Measurements from ENCODE around the gene MIDN.

Gene MIDN

DNA sequence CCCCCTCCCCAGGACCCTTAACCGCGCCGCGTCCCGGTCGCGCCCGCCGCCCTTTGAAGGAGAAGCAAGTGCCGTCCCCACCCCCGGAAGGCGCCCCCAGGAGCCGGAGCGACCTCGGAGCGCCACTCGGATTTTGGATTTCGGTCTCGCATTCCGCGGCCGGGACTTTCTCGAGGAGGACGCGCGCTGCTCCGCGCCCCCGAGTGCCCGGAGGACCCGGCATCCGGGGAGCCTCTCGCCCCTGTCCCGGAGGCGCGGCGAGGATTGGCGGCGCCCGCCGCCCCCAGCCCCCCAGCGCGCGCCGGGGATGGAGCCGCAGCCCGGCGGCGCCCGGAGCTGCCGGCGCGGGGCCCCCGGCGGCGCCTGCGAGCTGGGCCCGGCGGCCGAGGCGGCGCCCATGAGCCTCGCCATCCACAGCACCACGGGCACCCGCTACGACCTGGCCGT lies 1.6 kb downstream of the MIDN start:
- peaks cover 4% of the 10 kb centered on the region; the same call in 1 of the 2 replicates for H3K36me3 ChIP-seq (replicated peaks; ENCODE audit: insufficient read depth, low read length)
- peaks cover 14% of the 10 kb centered on the region for H3F3A ChIP-seq (ENCODE audit: insufficient read depth, low read length)
- peak overlapping the region; percentile 29; the same call in 1 of the 2 replicates for H3K9ac ChIP-seq (ENCODE audit: low read length)
- peak overlapping the region; percentile 66 for H3K4me3 ChIP-seq (ENCODE audit: low read length)
- H2AFZ ChIP-seq (ENCODE audit: low read length): no peak overlapping the region
- no peaks in the 10 kb centered on the region for H3K9me2 ChIP-seq (replicated peaks; ENCODE audit: insufficient read depth, low read length)
- DNase-seq: no peak
- no peak overlapping the region for H3K27ac ChIP-seq (ENCODE audit: low read length)
- TF ChIP-seq, protein P1, sequence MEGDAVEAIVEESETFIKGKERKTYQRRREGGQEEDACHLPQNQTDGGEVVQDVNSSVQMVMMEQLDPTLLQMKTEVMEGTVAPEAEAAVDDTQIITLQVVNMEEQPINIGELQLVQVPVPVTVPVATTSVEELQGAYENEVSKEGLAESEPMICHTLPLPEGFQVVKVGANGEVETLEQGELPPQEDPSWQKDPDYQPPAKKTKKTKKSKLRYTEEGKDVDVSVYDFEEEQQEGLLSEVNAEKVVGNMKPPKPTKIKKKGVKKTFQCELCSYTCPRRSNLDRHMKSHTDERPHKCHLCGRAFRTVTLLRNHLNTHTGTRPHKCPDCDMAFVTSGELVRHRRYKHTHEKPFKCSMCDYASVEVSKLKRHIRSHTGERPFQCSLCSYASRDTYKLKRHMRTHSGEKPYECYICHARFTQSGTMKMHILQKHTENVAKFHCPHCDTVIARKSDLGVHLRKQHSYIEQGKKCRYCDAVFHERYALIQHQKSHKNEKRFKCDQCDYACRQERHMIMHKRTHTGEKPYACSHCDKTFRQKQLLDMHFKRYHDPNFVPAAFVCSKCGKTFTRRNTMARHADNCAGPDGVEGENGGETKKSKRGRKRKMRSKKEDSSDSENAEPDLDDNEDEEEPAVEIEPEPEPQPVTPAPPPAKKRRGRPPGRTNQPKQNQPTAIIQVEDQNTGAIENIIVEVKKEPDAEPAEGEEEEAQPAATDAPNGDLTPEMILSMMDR (IDR thresholded peaks at IDR 0.05; ENCODE audit: low read length): no peak
- TF ChIP-seq EZH2 (optimal IDR thresholded peaks at IDR 0.05; ENCODE audit: low read depth, low read length) (no peak), EZH2phosphoT487 (IDR thresholded peaks at IDR 0.05; ENCODE audit: low read length) (no peak)
- H3K79me2 ChIP-seq (ENCODE audit: low read length): peaks cover 32% of the 10 kb centered on the region
- no peaks in the 10 kb centered on the region for H4K20me1 ChIP-seq (ENCODE audit: insufficient read depth, low read length)
- H3K4me2 ChIP-seq (ENCODE audit: low read depth, low read length): peak overlapping the region; percentile 98
- no peaks in the 10 kb centered on the region for H3K9me3 ChIP-seq (replicated peaks; ENCODE audit: insufficient read depth, low read length)
- H3K27me3 ChIP-seq (replicated peaks; ENCODE audit: insufficient read depth, low read length): no peaks in the 10 kb centered on the region
- peaks cover 8% of the 10 kb centered on the region for H3K4me1 ChIP-seq (ENCODE audit: low read length)

DNA sequence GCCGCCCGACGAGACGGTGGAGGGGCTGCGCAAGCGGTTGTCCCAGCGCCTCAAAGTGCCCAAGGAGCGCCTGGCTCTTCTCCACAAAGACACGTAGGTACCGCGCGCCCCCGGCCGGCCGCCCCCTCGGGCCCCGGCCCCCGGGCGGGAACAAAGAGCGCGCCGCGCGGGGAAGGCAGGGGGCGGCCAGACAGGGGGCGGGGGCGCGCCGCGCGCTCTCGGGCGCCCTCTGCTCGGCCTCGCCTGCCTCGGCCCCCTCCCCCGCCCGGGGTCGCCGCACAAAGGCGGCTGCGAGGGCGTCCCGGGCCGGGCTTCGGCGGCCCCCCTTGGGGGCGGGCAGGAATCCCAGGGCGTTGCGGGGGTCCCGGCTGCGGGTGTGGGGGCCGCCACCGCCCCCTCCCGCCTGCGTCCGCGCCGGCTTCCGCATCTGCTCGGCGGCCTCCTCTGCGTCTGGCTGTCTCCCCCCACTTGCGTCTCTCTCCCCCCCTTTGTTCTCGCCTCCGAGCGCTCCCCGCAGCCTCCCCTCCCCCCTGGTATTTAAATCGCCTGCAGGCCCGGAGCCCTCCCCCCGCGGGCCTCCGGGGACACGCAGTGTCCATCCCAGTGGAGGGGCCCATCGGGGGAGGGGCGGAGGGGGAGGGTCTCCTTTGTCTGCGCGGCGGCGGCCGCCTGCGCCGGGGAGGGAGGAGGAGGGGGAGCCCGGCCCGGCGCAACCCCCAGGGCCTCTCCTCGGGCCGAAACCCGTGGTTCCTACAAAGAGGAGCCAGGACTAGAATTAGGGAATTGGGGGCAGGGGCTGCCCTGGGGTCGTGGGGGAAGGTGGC lies 2.3 kb downstream of the MIDN start:
- no peak overlapping the region for H3K4me3 ChIP-seq (ENCODE audit: low read length)
- H3K36me3 ChIP-seq (replicated peaks; ENCODE audit: insufficient read depth, low read length): peaks cover 10% of the 10 kb centered on the region; the same call in 1 of the 2 replicates
- H3K27me3 ChIP-seq (replicated peaks; ENCODE audit: insufficient read depth, low read length): no peaks in the 10 kb centered on the region
- H3K79me2 ChIP-seq (ENCODE audit: low read length): peaks cover 30% of the 10 kb centered on the region
- H3K4me1 ChIP-seq (ENCODE audit: low read length): peaks cover 8% of the 10 kb centered on the region
- no peaks in the 10 kb centered on the region for H3K9me3 ChIP-seq (replicated peaks; ENCODE audit: insufficient read depth, low read length)
- H3K4me2 ChIP-seq (ENCODE audit: low read depth, low read length): no peak overlapping the region
- H2AFZ ChIP-seq (ENCODE audit: low read length): no peak overlapping the region
- no peak overlapping the region for H3K9ac ChIP-seq (ENCODE audit: low read length)
- no peak for DNase-seq
- TF ChIP-seq, protein P1 (IDR thresholded peaks at IDR 0.05; ENCODE audit: low read length): no peak
- no peak for TF ChIP-seq EZH2phosphoT487 (IDR thresholded peaks at IDR 0.05; ENCODE audit: low read length)
- no peak for TF ChIP-seq EZH2 (optimal IDR thresholded peaks at IDR 0.05; ENCODE audit: low read depth, low read length)
- peaks cover 14% of the 10 kb centered on the region for H3F3A ChIP-seq (ENCODE audit: insufficient read depth, low read length)
- H3K27ac ChIP-seq (ENCODE audit: low read length): no peak overlapping the region
- no peaks in the 10 kb centered on the region for H4K20me1 ChIP-seq (ENCODE audit: insufficient read depth, low read length)
- H3K9me2 ChIP-seq (replicated peaks; ENCODE audit: insufficient read depth, low read length): no peaks in the 10 kb centered on the region

DNA sequence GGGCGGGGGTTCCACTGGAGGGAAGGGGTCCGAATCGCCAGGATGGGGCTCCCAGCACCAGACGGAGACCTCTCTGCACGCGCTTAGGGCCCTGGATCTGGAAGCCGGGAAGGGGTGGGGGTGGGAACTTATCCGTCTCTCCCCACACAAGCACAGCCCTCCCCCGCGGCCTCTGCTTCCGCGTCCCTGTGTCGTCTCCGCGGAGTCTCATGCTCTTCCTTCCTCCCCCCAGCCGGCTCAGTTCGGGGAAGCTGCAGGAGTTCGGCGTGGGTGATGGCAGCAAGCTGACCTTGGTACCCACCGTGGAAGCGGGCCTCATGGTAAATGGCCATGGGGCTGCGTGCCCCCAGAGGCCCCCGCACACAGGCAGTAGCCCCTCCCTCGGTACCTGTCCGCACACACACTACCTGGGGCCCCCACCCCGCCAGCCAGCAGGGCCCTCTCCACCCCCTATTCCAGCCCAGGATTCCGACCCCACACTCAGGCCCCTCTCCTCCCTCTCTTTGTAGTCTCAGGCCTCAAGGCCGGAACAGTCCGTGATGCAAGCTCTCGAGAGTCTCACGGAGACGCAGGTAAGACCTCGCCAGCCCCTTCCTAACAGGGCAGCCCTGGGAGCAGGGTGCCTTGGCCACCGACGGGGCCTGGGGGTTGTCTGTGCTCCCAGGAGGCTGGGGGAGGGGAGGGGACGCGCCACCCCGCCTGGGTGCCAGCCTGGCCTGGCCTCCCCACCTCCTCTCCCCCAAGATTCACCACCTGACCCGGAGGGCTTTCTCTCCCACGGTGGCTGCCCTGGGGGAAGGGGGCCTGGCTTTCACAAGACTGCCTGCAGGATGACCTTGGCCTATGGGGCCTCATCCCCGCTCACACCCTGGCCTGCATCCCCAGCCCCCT lies 3.2 kb downstream of the MIDN start:
- Histone ChIP-seq H3K9ac (ENCODE audit: low read length) (no peak overlapping the region), H3K4me1 (ENCODE audit: low read length) (peaks cover 8% of the 10 kb centered on the region), H3K4me3 (ENCODE audit: low read length) (no peak overlapping the region), H3K9me2 (replicated peaks; ENCODE audit: insufficient read depth, low read length) (no peaks in the 10 kb centered on the region), H3F3A (ENCODE audit: insufficient read depth, low read length) (peaks cover 14% of the 10 kb centered on the region), H3K4me2 (ENCODE audit: low read depth, low read length) (no peak overlapping the region), H3K79me2 (ENCODE audit: low read length) (peaks cover 30% of the 10 kb centered on the region), H3K36me3 (replicated peaks; ENCODE audit: insufficient read depth, low read length) (peaks cover 12% of the 10 kb centered on the region; the same call in 1 of the 2 replicates), H3K27me3 (replicated peaks; ENCODE audit: insufficient read depth, low read length) (no peaks in the 10 kb centered on the region), H3K27ac (ENCODE audit: low read length) (no peak overlapping the region), H4K20me1 (ENCODE audit: insufficient read depth, low read length) (no peaks in the 10 kb centered on the region), H3K9me3 (replicated peaks; ENCODE audit: insufficient read depth, low read length) (no peaks in the 10 kb centered on the region), H2AFZ (ENCODE audit: low read length) (no peak overlapping the region)
- TF ChIP-seq, protein P1 (IDR thresholded peaks at IDR 0.05; ENCODE audit: low read length): no peak
- no peak for TF ChIP-seq EZH2 (optimal IDR thresholded peaks at IDR 0.05; ENCODE audit: low read depth, low read length)
- TF ChIP-seq EZH2phosphoT487 (IDR thresholded peaks at IDR 0.05; ENCODE audit: low read length): no peak
- DNase-seq: no peak

All from MM.1S (cell line).